Jurkat, Clone E6-1 (cell line): ENCODE measurements around the gene SDK2.
"Not testable (repeated sequence)": the region's sequence is repeated elsewhere in the genome, so short reads cannot be mapped to it uniquely, and the experiment has no call there.

Experiments used
- DNase-seq: peaks from one replicate; pipeline ENCODE4 v3.0.0-alpha.2; 2011; ENCODE audit warnings: low read depth, low spot score
- H3K4me3 ChIP-seq: 2 replicates; pipeline ENCODE4 v1.5.1; 2011; ENCODE audit warnings: mild to moderate bottlenecking, low read length, control low read depth, moderate library complexity

Gene SDK2

DNA sequence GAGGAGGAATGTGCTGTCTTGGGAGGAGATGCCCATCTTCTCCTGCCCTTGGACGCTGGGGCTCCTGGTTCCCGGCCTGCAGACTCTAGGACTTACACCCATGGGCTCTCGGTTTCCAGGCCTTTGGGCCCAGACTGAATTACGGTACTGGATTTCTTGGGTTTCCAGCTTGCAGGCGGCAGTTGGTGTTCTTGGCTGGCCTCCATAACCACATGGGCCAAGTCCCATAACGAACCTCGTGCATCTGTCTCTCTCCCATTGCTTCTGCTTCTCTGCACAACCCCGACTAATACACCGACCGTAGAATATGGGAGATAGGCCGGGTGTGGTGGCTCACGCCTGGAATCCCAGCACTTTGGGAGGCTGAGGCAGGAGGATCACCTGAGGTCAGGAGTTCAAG is 162.6 kb downstream of the SDK2 start:
- no peak overlapping the region for H3K4me3 ChIP-seq
- no peak for DNase-seq

DNA sequence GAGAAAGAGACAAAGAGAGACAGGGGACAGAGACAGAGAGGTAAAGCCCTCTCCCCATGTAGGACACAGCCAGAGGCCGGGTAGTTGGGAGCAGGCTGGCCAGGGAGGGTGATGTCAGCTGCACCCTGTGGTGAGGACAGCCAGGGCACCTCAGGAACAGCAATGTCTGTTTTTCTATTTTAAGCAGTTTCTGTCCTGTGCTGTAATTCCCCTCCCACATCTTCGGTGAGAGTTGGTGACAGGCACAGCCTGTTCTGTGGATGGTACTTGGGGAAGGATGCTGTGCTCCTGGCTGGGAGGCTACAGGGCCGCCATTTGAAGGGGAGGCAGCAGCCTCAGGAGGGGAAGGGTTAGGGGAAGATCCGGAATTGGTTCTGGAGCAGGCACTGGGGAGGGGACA is 163.5 kb downstream of the SDK2 start:
- no peak for DNase-seq
- H3K4me3 ChIP-seq, result no peak overlapping the region

DNA sequence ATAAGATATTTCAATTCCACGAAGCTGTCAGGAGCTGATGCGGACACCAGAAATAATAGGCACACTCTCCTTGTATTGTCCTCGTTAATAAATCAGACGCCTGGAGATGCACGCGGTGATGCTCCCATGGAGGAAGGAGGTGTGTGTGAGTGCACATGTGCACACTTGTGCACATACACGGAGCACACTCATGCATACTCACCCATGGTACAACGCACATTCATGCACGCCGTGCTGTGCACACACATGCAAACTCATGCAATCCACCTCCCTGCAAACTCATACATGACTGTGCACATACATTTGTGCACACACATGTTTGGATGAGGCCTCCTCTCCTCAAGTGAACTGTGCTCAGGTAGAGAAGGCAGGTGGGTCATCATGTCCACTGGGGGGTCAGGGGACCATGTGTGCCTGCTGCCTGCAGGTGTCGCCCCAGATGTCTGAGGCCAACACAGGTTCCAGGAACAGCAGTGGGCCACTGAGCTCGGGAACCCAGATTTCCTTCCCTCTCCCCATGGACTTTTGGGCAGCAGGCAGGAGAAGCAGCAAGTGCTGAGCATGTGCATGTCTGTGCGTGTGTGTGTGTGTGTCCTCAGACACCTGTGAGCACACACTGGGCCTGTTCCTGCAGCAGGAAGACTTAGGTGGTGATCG is 165.3 kb downstream of the SDK2 start:
- H3K4me3 ChIP-seq, result no peak overlapping the region
- DNase-seq, result no peak

DNA sequence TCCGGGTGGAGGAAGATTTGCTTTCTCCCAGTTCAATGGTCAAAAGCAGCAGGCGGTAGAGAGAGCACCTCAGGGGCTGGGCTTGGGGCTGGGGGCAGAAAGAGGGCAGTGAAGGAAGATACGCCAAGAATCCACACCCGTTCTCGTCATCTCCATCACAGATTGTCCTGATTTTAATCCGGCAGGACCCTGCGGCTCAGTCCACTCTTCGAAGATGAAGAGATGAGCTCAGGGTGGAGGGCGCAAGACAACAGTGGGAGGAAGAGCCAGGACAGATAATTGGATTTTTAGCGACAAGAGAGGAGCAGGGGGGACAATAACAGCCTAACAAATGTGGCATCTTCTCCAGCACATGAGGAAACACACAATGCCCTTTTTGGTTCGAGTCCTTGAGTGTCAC is 165.9 kb downstream of the SDK2 start:
- H3K4me3 ChIP-seq, result no peak overlapping the region
- no peak for DNase-seq

DNA sequence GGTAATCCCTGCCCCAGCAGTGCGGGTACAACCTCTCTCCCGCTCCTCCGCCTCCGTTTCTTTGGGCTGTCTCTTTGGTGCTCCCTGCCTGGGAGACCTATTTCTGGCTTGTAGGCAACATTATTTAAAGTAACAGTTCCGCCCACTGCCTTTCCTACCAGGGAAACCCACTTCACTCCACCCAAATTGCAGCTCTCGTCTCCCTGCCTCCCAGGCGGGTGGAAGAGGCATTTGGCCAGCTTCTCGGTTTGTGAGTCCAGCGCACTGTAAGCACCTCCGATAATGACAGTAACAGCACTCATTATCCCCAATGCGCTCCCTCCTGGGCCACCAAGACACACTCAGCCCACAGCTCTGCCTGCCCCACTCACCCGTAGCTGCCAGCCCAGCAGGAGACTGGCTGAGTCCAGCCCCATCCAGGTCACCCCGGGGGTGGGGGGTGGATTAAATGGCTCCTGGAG is 167.3 kb downstream of the SDK2 start:
- DNase-seq, result no peak
- no peak overlapping the region for H3K4me3 ChIP-seq

DNA sequence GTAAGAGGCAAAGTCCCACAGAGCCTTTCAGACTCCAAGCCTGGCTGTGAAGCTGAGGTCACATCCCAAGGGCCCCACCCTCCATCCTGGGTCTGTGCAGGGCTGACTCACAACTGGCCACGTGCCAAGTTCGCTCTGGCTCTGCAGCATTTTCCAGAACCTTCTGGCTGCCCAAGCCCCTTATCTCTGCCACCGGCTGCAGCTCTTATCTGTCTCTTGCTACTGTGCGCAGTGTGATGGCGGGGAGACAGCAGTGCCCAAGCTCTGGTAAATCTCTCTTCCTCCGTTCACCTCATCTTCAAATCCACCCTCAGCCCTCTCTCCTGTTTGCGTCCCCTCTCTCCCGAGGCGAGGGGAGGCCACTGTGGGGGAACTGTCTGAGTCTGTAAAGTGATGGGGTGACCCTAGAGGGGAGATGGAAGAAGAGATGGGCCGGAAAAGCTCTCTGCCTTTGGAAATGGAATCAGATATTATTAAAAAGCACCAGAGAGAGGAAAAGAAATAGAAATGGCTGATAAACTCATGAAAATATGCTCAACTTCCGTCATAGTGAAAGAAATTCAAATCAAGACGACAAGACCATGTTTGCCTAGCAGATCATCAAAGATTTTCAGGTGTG is 169.8 kb downstream of the SDK2 start:
- no peak overlapping the region for H3K4me3 ChIP-seq

DNA sequence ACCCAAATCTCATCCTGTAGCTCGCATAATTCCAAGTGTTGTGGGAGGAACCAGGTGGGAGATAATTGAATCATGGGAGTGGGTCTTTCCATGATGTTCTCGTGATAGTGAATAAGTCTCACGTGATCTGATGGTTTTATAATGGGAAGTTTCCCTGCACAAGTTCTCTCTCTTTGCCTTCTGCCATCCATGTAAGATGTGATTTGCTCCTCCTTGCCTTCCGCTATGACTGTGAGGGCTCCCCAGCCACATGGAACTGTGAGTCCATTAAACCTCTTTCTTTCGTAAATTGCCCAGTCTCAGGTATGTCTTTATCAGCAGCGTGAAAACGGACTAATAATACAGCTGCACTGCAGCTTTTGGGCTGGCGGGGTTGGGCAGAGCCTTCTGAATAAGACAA is 171.5 kb downstream of the SDK2 start:
- not testable (repeated sequence) for H3K4me3 ChIP-seq, DNase-seq

More for the DNA sequence above, 169.8 kb downstream of the SDK2 start:
- DNase-seq, result no peak

DNA sequence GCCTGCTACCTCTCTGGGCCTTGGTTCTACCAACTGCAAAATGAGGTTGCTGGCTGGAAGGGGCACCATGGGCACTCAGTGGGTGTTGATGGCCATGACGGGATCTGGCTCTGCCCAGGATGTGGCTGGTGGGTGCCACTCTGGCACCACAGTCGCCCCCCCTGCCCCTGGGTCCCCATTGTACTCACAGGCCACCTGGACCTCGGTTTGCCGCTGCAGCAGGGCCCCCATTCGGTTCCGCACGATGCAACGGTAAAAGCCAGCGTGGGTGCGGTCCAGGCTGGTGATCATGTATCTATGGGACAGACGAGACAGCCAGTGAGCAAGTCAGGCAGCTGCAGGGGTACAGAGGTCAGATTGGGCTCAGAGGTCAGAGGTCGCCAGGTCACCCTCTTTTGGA is 172.3 kb downstream of the SDK2 start:
- no peak for DNase-seq
- H3K4me3 ChIP-seq, result no peak overlapping the region

DNA sequence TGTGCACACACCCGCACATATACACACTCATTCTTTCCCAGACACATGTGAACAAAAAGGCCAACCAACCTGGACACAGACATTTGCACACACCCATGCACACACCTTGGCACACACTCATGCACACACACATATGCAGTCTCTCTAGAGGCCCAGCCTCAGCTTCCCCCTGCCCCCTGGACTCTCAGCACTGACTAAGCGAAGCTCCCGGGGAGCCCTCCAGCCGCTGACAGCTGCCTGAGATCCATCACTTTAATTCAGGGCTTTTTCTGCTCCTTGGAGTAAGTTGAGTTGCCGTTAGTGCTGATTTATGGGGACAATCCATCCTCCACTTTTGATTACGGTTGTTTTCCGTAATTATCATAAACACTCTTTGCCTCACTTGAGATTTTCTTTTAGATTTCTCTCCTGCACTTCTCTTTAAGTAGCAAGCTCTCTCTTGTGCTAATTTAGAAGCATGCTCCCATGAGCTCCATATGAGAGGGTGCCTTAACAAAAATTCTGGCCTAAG is 173.9 kb downstream of the SDK2 start:
- DNase-seq, result no peak
- H3K4me3 ChIP-seq, result no peak overlapping the region

DNA sequence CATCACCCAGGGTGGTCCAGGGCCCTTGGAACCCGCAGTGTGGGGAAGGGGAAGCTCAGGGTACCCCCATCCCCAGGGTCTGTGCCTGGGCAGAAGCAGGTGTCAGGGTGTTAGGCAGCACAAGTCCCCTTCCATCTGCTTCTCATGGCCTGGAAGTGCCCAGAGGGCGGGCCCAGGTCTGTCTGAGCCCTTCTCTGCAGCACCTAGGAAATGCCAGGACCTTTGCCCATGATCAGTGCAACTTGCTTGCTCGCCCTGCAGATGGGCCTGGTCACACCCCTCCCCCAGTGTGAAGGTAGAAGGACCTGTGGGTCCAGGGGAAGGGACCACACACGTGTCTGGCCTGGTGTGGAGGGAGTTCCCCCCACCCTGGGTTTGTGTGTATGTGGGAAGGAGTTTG is 174.9 kb downstream of the SDK2 start:
- DNase-seq, result no peak

DNA sequence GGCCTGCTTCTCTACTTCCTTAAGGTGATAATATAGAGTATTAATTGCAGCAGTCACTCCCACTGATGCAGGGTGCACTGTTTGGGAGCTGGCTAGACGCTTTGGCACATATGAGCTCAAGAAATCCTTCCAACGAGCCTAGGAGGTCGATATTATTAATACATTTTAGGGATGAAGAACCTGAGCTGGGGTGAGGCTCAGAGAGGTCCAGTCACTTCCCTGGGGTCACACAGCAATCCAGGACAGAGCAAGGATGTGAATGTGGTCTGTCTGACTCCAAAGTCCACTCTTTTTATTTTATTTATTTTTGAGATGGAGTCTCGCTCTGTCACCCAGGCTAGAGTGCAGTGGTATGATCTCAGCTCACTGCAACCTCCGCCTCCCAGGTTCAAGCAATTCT is 176.0 kb downstream of the SDK2 start:
- H3K4me3 ChIP-seq, result no peak overlapping the region
- no peak for DNase-seq

More for the DNA sequence above, 174.9 kb downstream of the SDK2 start:
- H3K4me3 ChIP-seq, result no peak overlapping the region

DNA sequence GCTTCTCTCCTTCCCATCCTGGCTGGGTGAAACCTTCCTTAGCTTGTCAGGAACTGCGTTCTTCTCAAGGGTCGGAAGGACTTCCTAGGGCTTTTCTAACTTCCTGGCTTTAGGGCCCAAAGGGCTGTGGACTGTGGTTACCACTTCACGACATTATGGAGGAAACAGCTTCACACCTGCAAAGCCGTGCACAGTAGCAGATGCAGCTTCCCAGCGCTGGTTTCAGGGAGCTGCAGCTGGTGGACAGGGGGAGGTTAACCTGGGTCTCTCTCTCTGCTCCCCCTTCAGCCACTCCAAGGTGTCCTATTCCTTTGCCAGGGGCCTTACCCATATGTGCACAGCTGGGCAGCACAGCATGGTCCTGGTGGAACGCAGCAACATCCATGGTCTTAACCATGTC is 176.6 kb downstream of the SDK2 start:
- H3K4me3 ChIP-seq, result no peak overlapping the region
- DNase-seq, result no peak

DNA sequence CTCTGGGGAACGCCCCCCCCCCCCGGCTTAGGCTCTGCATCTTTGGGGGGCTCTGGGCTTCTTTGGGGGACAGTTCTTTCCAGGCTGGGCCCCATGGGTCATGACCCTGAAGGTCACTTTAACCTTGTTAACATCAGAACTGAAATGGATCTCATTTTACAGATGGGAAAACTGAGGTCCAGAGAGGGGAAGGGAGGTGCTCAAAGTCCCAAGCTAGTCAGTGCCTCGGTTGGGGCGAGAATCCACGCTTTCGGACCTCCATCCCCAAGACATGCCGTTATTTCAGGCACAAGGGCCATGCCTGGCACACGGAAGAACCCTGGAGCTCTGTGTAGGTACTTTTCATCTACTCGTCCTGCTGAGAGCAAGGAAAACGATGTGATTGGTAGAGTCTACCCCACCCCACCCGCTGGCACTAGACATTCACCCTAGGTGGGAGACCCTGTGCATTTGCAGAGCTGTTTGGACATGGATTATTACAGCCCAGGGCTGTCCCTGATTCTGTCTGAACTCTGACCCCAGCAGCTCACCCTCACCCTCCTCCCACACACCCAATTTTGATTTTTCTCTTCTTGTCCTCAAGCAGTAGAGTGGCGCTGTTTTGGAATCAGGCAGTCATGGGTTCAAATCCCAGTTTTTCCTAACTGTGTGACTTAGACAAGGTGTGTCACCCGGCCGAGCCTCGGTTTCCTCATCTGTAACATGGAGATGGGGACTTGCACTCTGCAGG is 177.4 kb downstream of the SDK2 start:
- no peak for DNase-seq
- H3K4me3 ChIP-seq, result no peak overlapping the region

DNA sequence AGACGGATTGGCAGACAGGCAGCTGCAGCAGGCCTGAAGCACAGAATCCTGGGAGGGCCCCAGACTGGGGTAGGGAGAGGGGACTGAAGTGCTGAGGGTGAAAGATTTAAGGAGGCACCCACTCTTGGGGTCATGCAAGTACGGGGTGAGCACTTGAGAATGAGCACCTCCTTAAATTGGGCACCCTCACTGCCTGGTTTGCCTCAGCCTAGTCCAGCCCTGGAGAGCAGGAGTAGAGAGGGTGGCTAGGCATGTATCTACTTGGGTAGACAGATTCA is 178.4 kb downstream of the SDK2 start:
- DNase-seq, result no peak
- no peak overlapping the region for H3K4me3 ChIP-seq

DNA sequence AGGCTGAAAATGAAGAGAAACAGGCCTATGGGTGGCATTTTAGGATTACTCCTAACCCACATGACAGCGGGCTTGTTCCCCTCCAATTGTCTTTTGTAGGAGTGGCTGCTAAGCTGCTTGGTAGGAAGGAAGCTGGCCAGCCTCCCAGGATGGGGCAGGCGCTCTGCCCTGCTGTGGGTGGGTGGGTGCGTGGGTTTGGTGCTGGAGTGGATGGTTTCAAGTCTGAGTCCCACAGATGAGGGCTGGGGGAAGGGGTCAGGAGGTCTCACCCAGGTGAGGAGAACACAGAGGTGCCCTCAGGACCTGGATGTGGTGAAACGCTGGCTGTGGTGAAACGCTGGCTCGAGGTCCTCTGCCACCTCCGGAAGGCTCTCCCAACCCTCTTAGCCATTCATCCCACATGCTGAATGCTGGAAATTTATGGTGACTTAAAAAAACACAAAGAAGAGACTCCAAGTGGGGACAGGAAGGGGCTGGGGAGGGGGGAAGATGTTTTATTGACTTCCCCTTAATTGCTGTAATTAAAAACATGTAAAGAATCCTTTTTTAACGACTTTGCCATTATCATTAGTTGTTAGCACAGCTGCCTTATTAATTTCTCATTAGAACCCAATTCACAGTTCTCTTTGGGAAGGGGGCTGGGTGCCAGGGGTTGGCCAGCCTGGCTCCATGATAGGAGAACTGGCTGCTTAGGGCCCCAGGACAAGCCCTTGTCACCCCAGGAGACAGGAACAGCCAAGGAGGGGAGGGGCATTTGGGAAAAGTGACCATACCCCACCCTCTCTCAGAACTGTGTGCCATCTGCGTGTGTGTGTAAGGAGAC is 178.9 kb downstream of the SDK2 start:
- no peak for DNase-seq
- H3K4me3 ChIP-seq, result no peak overlapping the region

DNA sequence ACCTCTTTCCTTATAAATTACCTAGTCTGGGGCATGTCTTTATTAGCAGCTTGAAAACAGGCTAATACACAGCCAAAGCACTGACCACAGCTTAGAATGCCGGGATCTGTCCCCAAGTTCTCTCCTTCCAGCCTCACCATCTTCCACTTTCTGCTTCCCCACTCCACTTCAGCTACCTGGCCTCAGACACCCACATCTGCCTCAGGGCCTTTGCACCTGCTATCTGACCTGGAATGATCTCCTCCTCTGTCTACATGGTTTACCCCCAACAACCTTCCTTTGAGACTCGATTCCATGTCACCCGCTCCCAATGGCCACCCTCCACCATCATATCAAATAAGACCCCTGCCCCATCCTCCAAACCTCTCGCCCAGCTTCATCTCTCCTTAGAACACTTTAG is 179.8 kb downstream of the SDK2 start:
- no peak for DNase-seq
- H3K4me3 ChIP-seq, result no peak overlapping the region

DNA sequence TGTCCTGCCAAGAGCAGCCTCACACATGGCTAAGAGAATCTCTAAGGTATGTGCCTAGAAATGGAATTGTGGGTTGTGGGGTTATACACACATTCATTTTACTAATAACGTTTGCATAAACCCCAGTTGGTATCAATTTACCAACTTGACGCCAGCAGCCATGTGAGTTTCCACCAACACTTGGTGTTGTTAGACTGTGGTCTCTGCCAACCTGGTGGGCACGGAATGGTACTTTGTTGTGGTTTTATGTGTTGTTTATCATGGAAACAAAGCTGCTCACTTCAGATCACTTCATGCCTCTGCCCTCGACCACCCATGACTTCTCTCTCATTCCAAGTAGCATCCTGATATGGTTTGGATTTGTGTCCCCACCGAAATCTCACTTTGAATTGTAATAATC is 180.4 kb downstream of the SDK2 start:
- no peak overlapping the region for H3K4me3 ChIP-seq
- peak; percentile 57 for DNase-seq

DNA sequence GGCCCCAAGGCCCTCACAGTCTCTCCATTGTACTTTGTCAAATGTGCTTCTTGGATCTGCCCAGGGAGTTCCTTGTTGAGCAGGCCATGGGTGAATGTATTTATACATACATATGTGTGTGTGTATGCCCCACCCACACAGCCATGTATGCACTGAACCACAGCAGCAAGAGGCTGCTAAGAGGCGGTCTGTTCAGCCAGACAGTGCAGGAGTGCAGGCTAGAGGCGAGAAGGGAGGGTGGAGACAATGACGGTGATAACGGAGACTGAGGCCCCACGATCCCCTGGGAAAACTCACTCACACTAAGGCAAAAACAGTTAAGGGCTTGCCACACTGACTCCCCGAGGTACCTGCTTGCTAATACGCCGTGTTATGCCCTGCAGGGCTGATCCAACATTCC is 181.4 kb downstream of the SDK2 start:
- no peak for DNase-seq
- H3K4me3 ChIP-seq, result no peak overlapping the region

DNA sequence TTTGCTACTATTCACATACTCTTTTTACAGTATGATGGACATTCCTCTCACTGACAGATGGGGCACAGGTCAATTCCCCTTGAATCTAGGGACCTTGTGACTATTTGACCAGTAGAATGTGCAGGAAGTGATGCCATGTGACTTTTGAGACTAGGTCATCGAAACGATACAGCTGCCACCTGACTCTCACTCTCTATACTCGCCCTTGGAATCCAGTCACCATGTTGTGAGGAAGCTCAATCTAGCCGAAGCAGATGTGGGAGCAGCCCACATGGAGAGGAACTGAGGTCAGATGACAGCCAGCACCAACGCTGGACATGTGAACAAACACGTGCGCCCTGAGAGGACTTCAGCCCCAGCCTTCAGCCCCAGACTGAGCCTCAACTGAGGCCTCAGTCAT is 184.3 kb downstream of the SDK2 start:
- no peak for DNase-seq
- no peak overlapping the region for H3K4me3 ChIP-seq

DNA sequence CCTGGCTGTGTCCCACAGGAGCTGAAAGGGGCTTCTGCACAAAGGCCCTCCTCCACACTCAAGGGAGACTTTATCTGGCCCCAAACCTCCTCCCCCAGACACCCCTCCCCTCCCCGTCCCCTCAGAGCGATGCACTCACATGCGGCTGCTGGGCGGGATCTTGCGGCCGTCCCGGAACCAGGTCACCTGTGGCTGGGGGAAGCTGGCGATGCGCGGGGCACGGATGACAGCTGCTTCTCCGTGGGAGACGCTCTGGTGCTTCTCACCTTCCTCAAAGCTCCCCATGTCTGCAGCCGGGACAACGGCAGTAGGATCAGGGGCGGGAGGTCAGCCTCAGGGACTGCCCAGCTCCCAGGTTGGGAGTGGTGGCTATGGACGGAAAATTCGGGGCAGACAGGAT is 188.5 kb downstream of the SDK2 start:
- no peak for DNase-seq
- H3K4me3 ChIP-seq, result no peak overlapping the region
